Neural cell (in vitro differentiated cells): ENCODE data around the gene ACTR1A. TPM values are rescaled to one million over a fixed set of nuclear protein-coding genes. Genes with fewer than 3 reads are reported as not detected.

Experiments
- H2AFZ ChIP-seq: fragments of 200-600, 300-800 bp; sonication (generic), shearing (Covaris generic); 2 replicates; pipeline ENCODE4 v1.6.0; 2014; ENCODE audit warnings: low read depth, mild to moderate bottlenecking, antibody characterized with exemption, low read length, moderate library complexity
- H3F3A ChIP-seq: fragments of 200-600 bp; shearing (Covaris generic); 2 replicates; pipeline ENCODE4 v1.6.1; 2016; ENCODE audit warnings: mild to moderate bottlenecking, moderate library complexity, mixed read lengths, antibody characterized with exemption, low read length; ENCODE audit not compliant: insufficient read depth, poor library complexity, severe bottlenecking
- H3K27ac ChIP-seq: fragments of 200-600, 300-800 bp; sonication (generic), shearing (Covaris generic); 2 replicates; pipeline ENCODE4 v1.5.1; 2014; ENCODE audit warnings: mild to moderate bottlenecking, low read length, moderate library complexity
- H3K27me3 ChIP-seq: fragments of 300-800, 200-600 bp; sonication (generic), shearing (Covaris generic); 2 replicates; pipeline ENCODE4 v1.6.0; 2014; ENCODE audit warnings: mild to moderate bottlenecking, low read depth, low read length, moderate library complexity; ENCODE audit not compliant: insufficient read depth
- H3K36me3 ChIP-seq: fragments of 300-800, 200-600 bp; sonication (generic), shearing (Covaris generic); 2 replicates; pipeline ENCODE4 v1.5.1; 2014; ENCODE audit warnings: mild to moderate bottlenecking, antibody characterized with exemption, low read length, moderate library complexity; ENCODE audit not compliant: insufficient read depth
- H3K4me2 ChIP-seq: fragments of 300-800, 200-600 bp; sonication (generic), shearing (Covaris generic); 2 replicates; pipeline ENCODE4 v1.6.0; 2014; ENCODE audit warnings: mild to moderate bottlenecking, low read length
- H3K4me3 ChIP-seq: fragments of 300-800, 200-600 bp; sonication (generic), shearing (Covaris generic); 2 replicates; pipeline ENCODE4 v1.5.1; 2014; ENCODE audit warnings: mild to moderate bottlenecking, low read length, moderate library complexity
- H3K79me2 ChIP-seq: fragments of 200-600 bp; shearing (Covaris generic); replicated peaks from 2 replicates; pipeline ENCODE4 v1.6.0; 2014; ENCODE audit warnings: mild to moderate bottlenecking, low read length, moderate library complexity; ENCODE audit not compliant: insufficient read depth
- H3K9ac ChIP-seq: fragments of 300-800, 200-600 bp; sonication (generic), shearing (Covaris generic); 2 replicates; pipeline ENCODE4 v1.6.1; 2016; ENCODE audit warnings: mild to moderate bottlenecking, low read length, mixed read lengths
- H3K9me2 ChIP-seq: fragments of 200-600 bp; shearing (Covaris generic); 2 replicates; pipeline ENCODE4 v1.6.1; 2016; ENCODE audit warnings: mild to moderate bottlenecking, low read length, mixed read lengths; ENCODE audit not compliant: insufficient read depth
- H3K9me3 ChIP-seq: fragments of 200-600, 300-800 bp; sonication (generic), shearing (Covaris generic); 2 replicates; pipeline ENCODE4 v1.6.1; 2016; ENCODE audit warnings: mild to moderate bottlenecking, mixed run types, low read length, moderate library complexity, mixed read lengths
- H4K20me1 ChIP-seq: fragments of 200-600 bp; shearing (Covaris generic); 2 replicates; pipeline ENCODE4 v1.6.1; 2016; ENCODE audit warnings: mild to moderate bottlenecking, mixed run types; ENCODE audit not compliant: insufficient read depth
- EP300 ChIP-seq: fragments of 450-650 bp; conservative IDR thresholded peaks from 2 replicates; pipeline ENCODE4 v1.6.1; 2014; ENCODE audit warnings: antibody characterized with exemption, mild to moderate bottlenecking, moderate library complexity; ENCODE audit not compliant: poor library complexity, severe bottlenecking
- EZH2 ChIP-seq: fragments of 200-600, 300-800 bp; shearing (Covaris generic), sonication (generic); IDR thresholded peaks from 2 replicates; pipeline ENCODE4 v1.6.1; 2014; ENCODE audit warnings: antibody characterized with exemption, low read length, borderline replicate concordance, mild to moderate bottlenecking; ENCODE audit not compliant: insufficient read depth, poor library complexity, severe bottlenecking
- MXI1 ChIP-seq: fragments of 450-650 bp; conservative IDR thresholded peaks from 2 replicates; pipeline ENCODE4 v1.6.1; 2014; ENCODE audit warnings: antibody characterized with exemption, mild to moderate bottlenecking; ENCODE audit not compliant: poor library complexity, severe bottlenecking
- POLR2AphosphoS5 ChIP-seq: IDR thresholded peaks from 2 replicates; pipeline ENCODE4 v1.6.1; 2012
- RAD21 ChIP-seq: fragments of 450-650 bp; conservative IDR thresholded peaks from 2 replicates; pipeline ENCODE4 v1.6.1; 2014; ENCODE audit warnings: antibody characterized with exemption, mild to moderate bottlenecking, moderate library complexity
- SMC3 ChIP-seq: fragments of 450-650 bp; conservative IDR thresholded peaks from 2 replicates; pipeline ENCODE4 v1.6.1; 2014; ENCODE audit warnings: antibody characterized with exemption, mild to moderate bottlenecking, moderate library complexity; ENCODE audit not compliant: poor library complexity
- TAF1 ChIP-seq: IDR thresholded peaks from 2 replicates; pipeline ENCODE4 v1.6.1; 2012; ENCODE audit warnings: low read depth
- polyA plus RNA-seq: library from polyadenylated mRNA; depleted of rRNA; stranded (reverse); fragments of >200 nt; gene quantifications from 2 replicates; pipeline ENCODE4 v1.2.3, GENCODE V29; 2014
- TF ChIP-seq, protein P1 (sequence below): fragments of 450-650 bp; IDR thresholded peaks from 2 replicates; pipeline ENCODE4 v1.5.1; 2014; ENCODE audit warnings: antibody characterized with exemption, mild to moderate bottlenecking, moderate library complexity; ENCODE audit not compliant: poor library complexity, severe bottlenecking
- TF ChIP-seq, protein P2 (sequence below): IDR thresholded peaks from 2 replicates; pipeline ENCODE4 v1.6.1; 2012; ENCODE audit warnings: borderline replicate concordance

The ACTR1A gene
- polyA plus RNA-seq, 1 donor from 2014 or later = 316 TPM

DNA sequence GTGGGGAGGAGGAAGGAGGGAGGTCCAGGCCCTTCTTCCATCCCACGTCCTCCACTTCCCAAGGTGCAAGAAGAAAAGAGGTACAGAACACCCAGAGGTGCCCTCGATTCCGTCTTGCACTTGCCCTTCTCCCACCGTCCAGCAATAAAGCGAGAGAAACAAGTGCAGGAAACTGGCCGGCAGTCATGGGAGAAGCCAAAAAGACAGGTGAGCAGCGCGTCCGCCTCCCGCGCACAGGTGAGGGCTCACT is 52.5 kb downstream of the ACTR1A start:
- no peaks in the 10 kb centered on the region for H4K20me1 ChIP-seq
- no peaks in the 10 kb centered on the region for H3K27me3 ChIP-seq
- H3K9me2 ChIP-seq = no peaks in the 10 kb centered on the region
- H3K79me2 ChIP-seq = no peaks in the 10 kb centered on the region
- TF ChIP-seq, protein P1, sequence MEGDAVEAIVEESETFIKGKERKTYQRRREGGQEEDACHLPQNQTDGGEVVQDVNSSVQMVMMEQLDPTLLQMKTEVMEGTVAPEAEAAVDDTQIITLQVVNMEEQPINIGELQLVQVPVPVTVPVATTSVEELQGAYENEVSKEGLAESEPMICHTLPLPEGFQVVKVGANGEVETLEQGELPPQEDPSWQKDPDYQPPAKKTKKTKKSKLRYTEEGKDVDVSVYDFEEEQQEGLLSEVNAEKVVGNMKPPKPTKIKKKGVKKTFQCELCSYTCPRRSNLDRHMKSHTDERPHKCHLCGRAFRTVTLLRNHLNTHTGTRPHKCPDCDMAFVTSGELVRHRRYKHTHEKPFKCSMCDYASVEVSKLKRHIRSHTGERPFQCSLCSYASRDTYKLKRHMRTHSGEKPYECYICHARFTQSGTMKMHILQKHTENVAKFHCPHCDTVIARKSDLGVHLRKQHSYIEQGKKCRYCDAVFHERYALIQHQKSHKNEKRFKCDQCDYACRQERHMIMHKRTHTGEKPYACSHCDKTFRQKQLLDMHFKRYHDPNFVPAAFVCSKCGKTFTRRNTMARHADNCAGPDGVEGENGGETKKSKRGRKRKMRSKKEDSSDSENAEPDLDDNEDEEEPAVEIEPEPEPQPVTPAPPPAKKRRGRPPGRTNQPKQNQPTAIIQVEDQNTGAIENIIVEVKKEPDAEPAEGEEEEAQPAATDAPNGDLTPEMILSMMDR = no peak
- TF ChIP-seq EZH2 = no peak
- TF ChIP-seq MXI1 = no peak
- peak; percentile 45 for TF ChIP-seq TAF1
- TF ChIP-seq POLR2AphosphoS5 = no peak
- peak overlapping the region; percentile 72 for H3K27ac ChIP-seq
- peak overlapping the region; percentile 52 for H3K4me2 ChIP-seq
- peak overlapping the region; percentile 75 for H3K4me3 ChIP-seq
- H3F3A ChIP-seq = no peaks in the 10 kb centered on the region
- H2AFZ ChIP-seq = peak overlapping the region; percentile 52
- no peaks in the 10 kb centered on the region for H3K9me3 ChIP-seq
- no peaks in the 10 kb centered on the region for H3K36me3 ChIP-seq
- peak overlapping the region; percentile 79 for H3K9ac ChIP-seq

DNA sequence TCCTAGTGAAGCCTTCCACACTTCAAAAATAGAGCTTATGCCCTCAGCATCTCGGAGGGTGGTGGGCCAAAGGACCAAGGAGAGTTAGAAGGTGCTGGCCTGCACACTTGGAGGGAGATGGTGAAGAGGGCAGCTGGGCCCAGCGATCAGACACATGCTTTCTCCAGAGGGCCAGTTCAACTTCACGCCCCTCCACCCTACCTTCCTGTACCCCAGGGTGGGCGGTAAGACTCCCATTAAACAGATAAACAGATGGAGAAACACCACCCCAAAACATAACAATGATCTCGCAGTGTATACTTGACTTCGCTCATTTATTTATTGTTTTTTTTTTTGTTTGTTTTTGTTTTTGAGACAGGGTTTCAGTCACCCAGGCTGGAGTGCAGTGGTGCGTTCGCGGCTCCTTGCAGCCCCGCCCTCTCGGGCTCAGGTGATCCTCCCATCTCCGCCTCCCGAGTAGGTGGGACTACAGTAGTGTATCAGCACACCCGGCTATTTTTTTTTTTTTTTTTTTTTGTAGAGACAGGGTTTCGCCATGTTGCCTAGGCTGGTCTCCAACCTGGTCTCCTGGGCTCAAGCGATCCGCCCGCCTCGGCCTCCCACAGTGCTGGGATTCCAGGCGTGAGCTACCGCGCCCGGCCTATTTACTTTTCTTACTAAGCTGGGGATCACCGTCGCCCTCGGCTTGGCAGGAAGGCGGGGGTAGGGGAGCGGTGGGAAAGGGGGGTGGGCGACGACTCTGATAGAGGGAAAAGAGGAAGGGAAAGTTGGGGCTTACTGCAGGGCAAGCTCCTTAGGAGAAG is 53.0 kb downstream of the ACTR1A start:
- Histone ChIP-seq H3K27me3 (no peaks in the 10 kb centered on the region), H3F3A (no peaks in the 10 kb centered on the region), H4K20me1 (no peaks in the 10 kb centered on the region), H3K9ac (peak overlapping the region; percentile 79), H3K27ac (peak overlapping the region; percentile 72), H3K36me3 (no peaks in the 10 kb centered on the region), H3K4me3 (peak overlapping the region; percentile 75), H2AFZ (peak overlapping the region; percentile 52), H3K9me2 (no peaks in the 10 kb centered on the region), H3K4me2 (peak overlapping the region; percentile 52), H3K79me2 (no peaks in the 10 kb centered on the region), H3K9me3 (no peaks in the 10 kb centered on the region)
- TF ChIP-seq MXI1 = no peak
- no peak for TF ChIP-seq POLR2AphosphoS5
- no peak for TF ChIP-seq EZH2
- TF ChIP-seq RAD21 = no peak
- TF ChIP-seq, protein P2, sequence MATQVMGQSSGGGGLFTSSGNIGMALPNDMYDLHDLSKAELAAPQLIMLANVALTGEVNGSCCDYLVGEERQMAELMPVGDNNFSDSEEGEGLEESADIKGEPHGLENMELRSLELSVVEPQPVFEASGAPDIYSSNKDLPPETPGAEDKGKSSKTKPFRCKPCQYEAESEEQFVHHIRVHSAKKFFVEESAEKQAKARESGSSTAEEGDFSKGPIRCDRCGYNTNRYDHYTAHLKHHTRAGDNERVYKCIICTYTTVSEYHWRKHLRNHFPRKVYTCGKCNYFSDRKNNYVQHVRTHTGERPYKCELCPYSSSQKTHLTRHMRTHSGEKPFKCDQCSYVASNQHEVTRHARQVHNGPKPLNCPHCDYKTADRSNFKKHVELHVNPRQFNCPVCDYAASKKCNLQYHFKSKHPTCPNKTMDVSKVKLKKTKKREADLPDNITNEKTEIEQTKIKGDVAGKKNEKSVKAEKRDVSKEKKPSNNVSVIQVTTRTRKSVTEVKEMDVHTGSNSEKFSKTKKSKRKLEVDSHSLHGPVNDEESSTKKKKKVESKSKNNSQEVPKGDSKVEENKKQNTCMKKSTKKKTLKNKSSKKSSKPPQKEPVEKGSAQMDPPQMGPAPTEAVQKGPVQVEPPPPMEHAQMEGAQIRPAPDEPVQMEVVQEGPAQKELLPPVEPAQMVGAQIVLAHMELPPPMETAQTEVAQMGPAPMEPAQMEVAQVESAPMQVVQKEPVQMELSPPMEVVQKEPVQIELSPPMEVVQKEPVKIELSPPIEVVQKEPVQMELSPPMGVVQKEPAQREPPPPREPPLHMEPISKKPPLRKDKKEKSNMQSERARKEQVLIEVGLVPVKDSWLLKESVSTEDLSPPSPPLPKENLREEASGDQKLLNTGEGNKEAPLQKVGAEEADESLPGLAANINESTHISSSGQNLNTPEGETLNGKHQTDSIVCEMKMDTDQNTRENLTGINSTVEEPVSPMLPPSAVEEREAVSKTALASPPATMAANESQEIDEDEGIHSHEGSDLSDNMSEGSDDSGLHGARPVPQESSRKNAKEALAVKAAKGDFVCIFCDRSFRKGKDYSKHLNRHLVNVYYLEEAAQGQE = no peak
- no peak for TF ChIP-seq EP300
- TF ChIP-seq TAF1 = no peak
- TF ChIP-seq, protein P1 = no peak
- no peak for TF ChIP-seq SMC3
